Osteoblast (primary cell): ENCODE data around the gene CARD14. TPM values are rescaled to one million over a fixed set of nuclear protein-coding genes. Genes with fewer than 3 reads are reported as not detected.
"Not testable (repeated sequence)": the region's sequence is repeated elsewhere in the genome, so short reads cannot be mapped to it uniquely, and the experiment has no call there.

Source experiments
- DNase-seq: peaks from one replicate; pipeline ENCODE4 v3.0.0; 2011; ENCODE audit warnings: low spot score, mixed read lengths; ENCODE audit not compliant: insufficient read length; ENCODE audit errors: missing footprints
- H2AFZ ChIP-seq: 2 replicates; pipeline ENCODE4 v1.6.0; 2011; ENCODE audit warnings: mild to moderate bottlenecking, low read length
- H3K27ac ChIP-seq: 2 replicates; pipeline ENCODE4 v1.5.1; 2011; ENCODE audit warnings: mild to moderate bottlenecking, low read depth, low read length, moderate library complexity
- H3K27me3 ChIP-seq: 2 replicates; pipeline ENCODE4 v1.6.0; 2012; ENCODE audit warnings: mild to moderate bottlenecking, control low read depth, inconsistent platforms, low read length, moderate library complexity; ENCODE audit not compliant: insufficient read depth
- H3K36me3 ChIP-seq: 2 replicates; pipeline ENCODE4 v1.5.1; 2011; ENCODE audit warnings: mild to moderate bottlenecking, low read length, control low read depth, moderate library complexity; ENCODE audit not compliant: insufficient read depth
- H3K4me1 ChIP-seq: 2 replicates; pipeline ENCODE4 v1.5.1; 2011; ENCODE audit warnings: mild to moderate bottlenecking, low read length, control low read depth, moderate library complexity; ENCODE audit not compliant: insufficient read depth
- H3K4me2 ChIP-seq: 2 replicates; pipeline ENCODE4 v1.6.0; 2011; ENCODE audit warnings: mild to moderate bottlenecking, low read length; ENCODE audit not compliant: insufficient read depth
- H3K4me3 ChIP-seq: fragments of 200-600 bp; sonication (generic); 3 replicates; pipeline ENCODE4 v1.5.1; 2012; ENCODE audit warnings: mild to moderate bottlenecking, low read length, inconsistent platforms; ENCODE audit not compliant: insufficient read depth
- H3K79me2 ChIP-seq: 2 replicates; pipeline ENCODE4 v1.6.0; 2012; ENCODE audit warnings: mild to moderate bottlenecking, low read length, control low read depth, inconsistent platforms; ENCODE audit not compliant: insufficient read depth
- H3K9me3 ChIP-seq: 2 replicates; pipeline ENCODE4 v1.5.1; 2011; ENCODE audit warnings: low read depth, low read length, control low read depth
- H4K20me1 ChIP-seq: 2 replicates; pipeline ENCODE4 v1.6.0; 2012; ENCODE audit warnings: mild to moderate bottlenecking, low read length, control low read depth; ENCODE audit not compliant: insufficient read depth
- CTCF ChIP-seq: IDR thresholded peaks from 2 replicates; pipeline ENCODE4 v1.5.1; 2011; ENCODE audit warnings: mild to moderate bottlenecking, low read depth, low read length, moderate library complexity; ENCODE audit errors: extremely low read depth
- total RNA-seq: library from RNA; depleted of rRNA; stranded (reverse); fragments of >200 nt; gene quantifications from 2 replicates; pipeline ENCODE4 v1.2.3, GENCODE V29; 2012

The CARD14 gene
- total RNA-seq, 1 donor, result not detected

- Histone ChIP-seq H3K79me2 (no peaks in the 10 kb centered on the region), H2AFZ (no peak overlapping the region), H3K4me2 (no peak overlapping the region), H3K27me3 (peaks cover 3% of the 10 kb centered on the region), H4K20me1 (no peaks in the 10 kb centered on the region), H3K9me3 (no peaks in the 10 kb centered on the region), H3K27ac (no peak overlapping the region), H3K36me3 (no peaks in the 10 kb centered on the region), H3K4me1 (no peaks in the 10 kb centered on the region), H3K4me3 (no peak overlapping the region)
- no peak for DNase-seq
- no peak for TF ChIP-seq CTCF
These were observed 28.4 kb downstream of the CARD14 start for GRCh38 chr17:80198144-80198661.

- not testable (repeated sequence) for H2AFZ ChIP-seq, DNase-seq, H3K79me2 ChIP-seq, H3K36me3 ChIP-seq, H3K4me2 ChIP-seq, H3K4me3 ChIP-seq, H3K9me3 ChIP-seq, H3K27me3 ChIP-seq, H3K4me1 ChIP-seq, H4K20me1 ChIP-seq, H3K27ac ChIP-seq
These were observed 29.5 kb downstream of the CARD14 start for GRCh38 chr17:80199295-80199694.

GRCh38 chr17:80201446-80201845 lies 31.6 kb downstream of the CARD14 start:
- H3K79me2 ChIP-seq, result no peaks in the 10 kb centered on the region
- no peaks in the 10 kb centered on the region for H3K36me3 ChIP-seq
- H3K4me1 ChIP-seq, result no peaks in the 10 kb centered on the region
- no peaks in the 10 kb centered on the region for H3K27me3 ChIP-seq
- no peaks in the 10 kb centered on the region for H4K20me1 ChIP-seq
- H3K4me2 ChIP-seq, result no peak overlapping the region
- H2AFZ ChIP-seq, result no peak overlapping the region
- TF ChIP-seq CTCF, result no peak
- no peak overlapping the region for H3K4me3 ChIP-seq
- no peak for DNase-seq
- H3K9me3 ChIP-seq, result no peaks in the 10 kb centered on the region
- H3K27ac ChIP-seq, result no peak overlapping the region

GRCh38 chr17:80202197-80202596 lies 32.4 kb downstream of the CARD14 start:
- no peaks in the 10 kb centered on the region for H3K27me3 ChIP-seq
- no peaks in the 10 kb centered on the region for H3K79me2 ChIP-seq
- TF ChIP-seq CTCF, result no peak
- no peak overlapping the region for H3K4me2 ChIP-seq
- no peak overlapping the region for H3K27ac ChIP-seq
- no peaks in the 10 kb centered on the region for H3K4me1 ChIP-seq
- no peak overlapping the region for H3K4me3 ChIP-seq
- H3K36me3 ChIP-seq, result no peaks in the 10 kb centered on the region
- DNase-seq, result no peak
- H2AFZ ChIP-seq, result no peak overlapping the region
- H4K20me1 ChIP-seq, result no peaks in the 10 kb centered on the region
- H3K9me3 ChIP-seq, result no peaks in the 10 kb centered on the region
